Tibial nerve (tissue), 4 donors: ENCODE measurements around the gene GRK1. TPM values are rescaled to one million over a fixed set of nuclear protein-coding genes. Genes with fewer than 3 reads are reported as not detected.

Experiments used
- DNase-seq, 2 donors: peaks; one replicate each; pipeline ENCODE4 v3.0.0-alpha.2; 2019; ENCODE audit warnings: low spot score in 2 of 2
- H3K27ac ChIP-seq, 4 donors: fragments of 200-600 bp; sonication (generic) in 3 of 4; one replicate each; pipeline ENCODE4 v1.5.1; 2017 to 2019; ENCODE audit warnings: mild to moderate bottlenecking in 1 of 4
- H3K27me3 ChIP-seq, 2 donors: fragments of 200-600 bp; sonication (generic) in 1 of 2; one replicate each; pipeline versions ENCODE4 v1.5.1 to v1.6.0; 2017 to 2019
- H3K36me3 ChIP-seq, 3 donors: fragments of 200-600 bp; sonication (generic); one replicate each; pipeline ENCODE4 v1.5.1; 2018 to 2019
- H3K4me1 ChIP-seq, 4 donors: fragments of 200-600 bp; sonication (generic) in 3 of 4; one replicate each; pipeline ENCODE4 v1.5.1; 2017 to 2019
- H3K4me3 ChIP-seq, 4 donors: fragments of 200-600 bp; sonication (generic) in 3 of 4; one replicate each; pipeline ENCODE4 v1.5.1; 2017 to 2019; ENCODE audit warnings: mild to moderate bottlenecking in 1 of 4, moderate library complexity in 1 of 4
- H3K9me3 ChIP-seq, 4 donors: fragments of 200-600 bp; sonication (generic) in 3 of 4; one replicate each; pipeline ENCODE4 v1.5.1; 2017 to 2019
- EP300 ChIP-seq, 2 donors: sonication (generic); formaldehyde crosslinking; IDR thresholded peaks; one replicate each; pipeline ENCODE4 v1.6.1; 2017; ENCODE audit warnings: antibody characterized with exemption in 2 of 2, mild to moderate bottlenecking in 1 of 2
- POLR2A ChIP-seq, 2 donors: fragments of 450-650 bp; IDR thresholded peaks; one replicate each; pipeline ENCODE4 v1.6.1; 2017; ENCODE audit warnings: antibody characterized with exemption in 2 of 2, mild to moderate bottlenecking in 2 of 2, moderate library complexity in 2 of 2
- WGBS, 2 donors: methylation state at CpG; one replicate each; pipeline ENCODE4 v1.1.5; 2018; 5-methylcytosine and 5-hydroxymethylcytosine counted together
- total RNA-seq, 4 donors: library from RNA; depleted of rRNA; stranded (reverse); fragments of >200 nt; gene quantifications; one replicate each; pipeline ENCODE4 v1.1.0, GENCODE V29; 2016
- TF ChIP-seq, protein P1 (sequence below), 5 experiments: fragments of 200-600 bp in 3 of 5; fragments of 450-650 bp in 2 of 5; sonication (generic) in 3 of 5; IDR thresholded peaks; one replicate each; pipeline ENCODE4 v1.5.1; 2016 to 2019; ENCODE audit warnings: antibody characterized with exemption in 5 of 5, mild to moderate bottlenecking in 3 of 5, moderate library complexity in 2 of 5

The GRK1 gene
- total RNA-seq, 4 donors from 2014 or later, result not detected

DNA sequence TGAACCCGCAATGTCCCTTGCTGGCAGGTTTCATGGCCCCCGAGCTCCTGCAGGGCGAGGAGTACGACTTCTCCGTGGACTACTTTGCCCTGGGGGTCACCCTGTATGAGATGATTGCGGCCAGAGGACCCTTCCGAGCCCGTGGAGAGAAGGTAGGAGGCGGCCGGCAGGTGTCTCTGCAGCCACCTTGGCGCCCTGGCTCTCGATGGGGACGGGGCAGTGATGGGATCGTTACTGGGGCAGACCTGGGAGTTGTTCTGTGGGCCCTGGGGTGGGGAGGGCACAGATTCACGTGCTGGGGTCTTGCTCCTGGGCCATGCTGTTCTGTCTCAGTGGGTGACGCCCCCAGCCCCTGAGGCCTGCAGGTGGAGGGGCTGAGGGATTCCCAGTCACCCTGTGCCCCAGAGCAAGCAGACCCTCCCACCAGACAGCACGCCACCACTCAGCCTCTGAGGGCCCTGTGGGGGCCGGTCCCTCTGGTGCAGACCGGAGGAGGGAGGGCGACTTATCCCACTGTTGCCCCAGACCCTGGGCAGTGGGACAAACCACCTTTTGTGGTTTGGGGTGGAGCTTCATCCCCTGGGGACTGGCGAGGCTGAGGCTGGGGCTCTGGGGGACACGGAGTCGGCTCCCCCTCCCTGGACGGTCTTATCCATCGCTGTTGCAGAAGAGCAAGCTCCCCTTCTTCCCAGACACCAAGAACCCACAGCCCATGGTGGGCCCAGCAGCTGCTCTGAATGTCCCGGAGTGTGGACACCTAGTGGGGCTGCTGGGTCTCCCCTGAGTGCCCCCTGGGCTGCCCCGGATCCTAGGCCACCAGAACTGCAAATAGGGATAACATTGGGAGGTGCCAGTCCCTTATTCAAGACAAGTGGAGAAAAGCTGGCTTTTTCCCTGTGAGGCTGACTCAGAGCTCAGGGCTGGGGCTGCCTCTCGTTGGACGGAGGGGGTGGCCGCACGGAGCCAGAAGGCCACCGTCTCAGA lies 64.5 kb downstream of the GRK1 start:
- 75 to 83% methylated on average over 22 to 31 of the region's 32 CpGs for WGBS, 2 donors
- no peaks in the 10 kb centered on the region for H3K36me3 ChIP-seq

DNA sequence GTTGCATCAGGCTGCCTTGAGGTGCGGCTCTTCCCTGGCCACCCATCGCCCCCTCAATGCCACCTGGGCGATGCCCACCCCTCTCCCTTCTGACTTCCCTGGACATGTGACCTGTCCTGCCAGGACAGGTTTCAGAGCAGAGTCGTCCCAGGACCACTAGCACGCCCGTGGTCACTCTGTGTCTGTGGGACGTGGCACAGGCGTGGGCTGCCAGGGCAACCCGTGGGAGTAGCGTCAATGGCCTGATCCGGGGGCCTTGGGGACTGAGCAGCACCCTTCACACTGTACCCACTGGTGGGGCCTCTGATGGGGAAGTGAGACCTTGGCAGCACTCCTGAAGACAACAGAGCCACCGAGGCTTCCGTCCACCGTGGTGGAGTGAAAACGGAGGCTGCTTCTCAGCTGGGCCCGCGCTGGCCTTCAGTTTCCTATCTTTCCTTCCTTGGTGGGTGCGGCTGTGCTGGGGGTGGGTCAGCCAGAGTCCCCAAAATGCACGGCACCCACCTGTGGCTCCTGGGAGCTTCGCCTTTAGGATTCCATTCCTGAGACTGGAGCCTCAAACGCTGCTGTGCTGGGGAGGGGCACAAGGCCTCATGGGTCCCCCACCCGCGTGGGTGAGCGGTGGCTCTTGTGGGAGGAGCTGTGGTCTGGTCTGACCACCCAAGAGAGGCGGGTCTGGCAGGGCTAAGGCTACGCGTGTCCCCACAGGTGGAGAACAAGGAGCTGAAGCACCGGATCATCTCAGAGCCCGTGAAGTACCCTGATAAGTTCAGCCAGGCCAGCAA lies 65.3 kb downstream of the GRK1 start:
- Histone ChIP-seq H3K4me3 (no peak overlapping the region), H3K36me3 (no peaks in the 10 kb centered on the region), H3K9me3 (no peaks in the 10 kb centered on the region), H3K27me3 (peaks cover 0 to 43% of the 10 kb centered on the region in 2 donors), H3K4me1 (no peaks in the 10 kb centered on the region), H3K27ac (no peak overlapping the region)
- DNase-seq, result no peak
- WGBS, 2 donors, result 82 to 86% methylated on average over 15 of the region's 29 CpGs
- TF ChIP-seq, protein P1, sequence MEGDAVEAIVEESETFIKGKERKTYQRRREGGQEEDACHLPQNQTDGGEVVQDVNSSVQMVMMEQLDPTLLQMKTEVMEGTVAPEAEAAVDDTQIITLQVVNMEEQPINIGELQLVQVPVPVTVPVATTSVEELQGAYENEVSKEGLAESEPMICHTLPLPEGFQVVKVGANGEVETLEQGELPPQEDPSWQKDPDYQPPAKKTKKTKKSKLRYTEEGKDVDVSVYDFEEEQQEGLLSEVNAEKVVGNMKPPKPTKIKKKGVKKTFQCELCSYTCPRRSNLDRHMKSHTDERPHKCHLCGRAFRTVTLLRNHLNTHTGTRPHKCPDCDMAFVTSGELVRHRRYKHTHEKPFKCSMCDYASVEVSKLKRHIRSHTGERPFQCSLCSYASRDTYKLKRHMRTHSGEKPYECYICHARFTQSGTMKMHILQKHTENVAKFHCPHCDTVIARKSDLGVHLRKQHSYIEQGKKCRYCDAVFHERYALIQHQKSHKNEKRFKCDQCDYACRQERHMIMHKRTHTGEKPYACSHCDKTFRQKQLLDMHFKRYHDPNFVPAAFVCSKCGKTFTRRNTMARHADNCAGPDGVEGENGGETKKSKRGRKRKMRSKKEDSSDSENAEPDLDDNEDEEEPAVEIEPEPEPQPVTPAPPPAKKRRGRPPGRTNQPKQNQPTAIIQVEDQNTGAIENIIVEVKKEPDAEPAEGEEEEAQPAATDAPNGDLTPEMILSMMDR (IDR thresholded peaks at IDR 0.05), result no peak
- no peak for TF ChIP-seq POLR2A (IDR thresholded peaks at IDR 0.05)
- TF ChIP-seq EP300 (IDR thresholded peaks at IDR 0.05), result no peak

More for the DNA sequence above, 64.5 kb downstream of the GRK1 start:
- no peak for TF ChIP-seq POLR2A (IDR thresholded peaks at IDR 0.05)
- TF ChIP-seq EP300 (IDR thresholded peaks at IDR 0.05), result no peak
- TF ChIP-seq, protein P1 (IDR thresholded peaks at IDR 0.05), result no peak
- Histone ChIP-seq H3K4me3 (no peak overlapping the region), H3K27me3 (peaks cover 0 to 38% of the 10 kb centered on the region in 2 donors), H3K27ac (no peak overlapping the region), H3K9me3 (no peaks in the 10 kb centered on the region), H3K4me1 (peaks cover 0 to 1% (median 0%) of the 10 kb centered on the region in 4 donors)
- no peak for DNase-seq

DNA sequence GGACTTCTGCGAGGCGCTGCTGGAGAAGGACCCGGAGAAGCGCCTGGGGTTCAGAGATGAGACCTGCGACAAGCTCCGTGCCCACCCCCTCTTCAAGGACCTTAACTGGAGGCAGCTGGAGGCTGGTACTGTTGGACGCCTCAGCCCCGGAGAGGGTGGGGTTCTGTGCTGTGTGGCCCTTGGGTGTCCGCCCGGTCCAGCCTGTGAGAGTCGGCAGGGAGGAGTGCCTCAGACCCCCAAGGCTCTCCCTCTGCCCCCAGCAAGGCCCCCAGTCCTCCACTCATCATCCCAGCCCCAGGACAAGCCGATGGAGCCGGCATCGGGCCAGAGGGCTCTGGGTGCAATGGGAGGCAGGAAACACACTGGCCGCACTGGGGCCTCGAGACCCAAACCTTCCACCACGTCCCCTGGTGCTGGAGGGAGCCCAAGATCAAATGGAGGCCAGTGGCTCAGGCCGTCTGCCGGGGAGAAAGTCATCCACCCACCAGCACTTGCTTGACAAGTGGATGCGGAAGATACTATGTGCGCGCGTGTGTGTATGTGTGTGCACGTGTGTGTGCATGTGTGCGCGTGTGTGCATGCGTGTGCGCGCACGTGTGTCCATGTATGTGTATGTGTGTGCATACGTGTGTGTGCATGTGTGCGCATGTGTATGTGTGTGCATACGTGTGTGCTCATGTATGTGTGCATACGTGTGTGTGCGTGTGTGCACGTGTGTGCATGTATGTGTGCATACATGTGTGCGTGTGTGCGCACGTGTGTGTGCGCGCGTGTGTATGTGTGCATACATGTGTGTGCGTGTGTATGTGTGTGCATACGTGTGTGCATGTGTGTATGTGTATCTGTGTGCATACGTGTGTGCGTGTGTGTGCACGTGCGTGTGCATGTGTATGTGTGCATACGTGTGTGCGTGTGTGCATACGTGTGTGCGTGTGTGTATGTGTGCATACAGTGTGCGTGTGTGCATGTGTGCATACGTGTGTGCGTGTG lies 66.2 kb downstream of the GRK1 start:
- peaks cover 0 to 48% of the 10 kb centered on the region in 2 donors for H3K27me3 ChIP-seq

DNA sequence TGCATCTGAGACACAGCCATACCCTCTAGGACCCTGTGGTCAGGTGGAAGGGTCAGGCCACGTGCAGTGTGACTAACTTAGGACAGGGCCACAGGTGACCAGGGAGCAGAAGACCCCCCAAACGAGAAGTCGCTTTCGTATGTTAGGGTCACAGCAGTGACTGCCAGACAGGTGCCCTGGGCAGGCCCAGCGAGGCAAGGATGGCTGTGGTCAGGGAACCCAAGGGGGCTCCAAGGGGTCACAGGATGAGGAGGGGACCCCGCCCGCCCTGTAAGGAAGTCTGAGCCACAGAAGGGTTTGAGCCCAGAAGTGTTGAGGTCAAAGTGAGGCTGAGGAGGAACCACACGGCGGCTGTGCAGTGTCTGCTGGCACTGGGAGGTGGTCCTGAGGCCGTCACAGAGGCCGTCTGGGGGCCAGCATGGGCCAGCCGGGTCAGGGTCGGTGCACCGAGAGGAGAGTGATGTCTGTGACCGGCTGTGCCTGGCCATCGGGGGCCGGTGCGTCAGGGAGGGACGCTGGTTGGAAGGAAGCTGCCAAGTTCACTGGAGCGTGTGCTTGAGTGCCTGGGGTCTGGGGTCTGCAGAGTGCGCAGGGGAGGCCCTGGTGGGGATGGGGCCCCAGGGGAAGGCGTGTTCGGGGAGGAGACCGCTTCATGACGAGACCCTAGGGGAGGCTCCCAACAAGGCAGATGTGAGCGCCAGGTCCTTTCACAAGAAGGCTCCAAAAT lies 67.2 kb downstream of the GRK1 start:
- Histone ChIP-seq H3K4me3 (no peak overlapping the region), H3K27me3 (peaks cover 0 to 38% of the 10 kb centered on the region in 2 donors), H3K27ac (no peak overlapping the region), H3K4me1 (no peaks in the 10 kb centered on the region), H3K36me3 (no peaks in the 10 kb centered on the region), H3K9me3 (no peaks in the 10 kb centered on the region)
- WGBS, 2 donors, result 80 to 87% methylated on average over 24 to 26 of the region's 26 CpGs
- DNase-seq, result no peak
- TF ChIP-seq, protein P1 (IDR thresholded peaks at IDR 0.05), result no peak
- TF ChIP-seq POLR2A (IDR thresholded peaks at IDR 0.05), result no peak
- TF ChIP-seq EP300 (IDR thresholded peaks at IDR 0.05), result no peak

More for the DNA sequence above, 66.2 kb downstream of the GRK1 start:
- 91 to 92% methylated on average over 52 to 55 of the region's 55 CpGs for WGBS, 2 donors
- no peaks in the 10 kb centered on the region for H3K9me3 ChIP-seq
- no peaks in the 10 kb centered on the region for H3K36me3 ChIP-seq
- H3K27ac ChIP-seq, result no peak overlapping the region
- no peak for DNase-seq
- H3K4me3 ChIP-seq, result no peak overlapping the region
- no peaks in the 10 kb centered on the region for H3K4me1 ChIP-seq
- TF ChIP-seq POLR2A (IDR thresholded peaks at IDR 0.05), result no peak
- TF ChIP-seq, protein P1 (IDR thresholded peaks at IDR 0.05), result no peak
- no peak for TF ChIP-seq EP300 (IDR thresholded peaks at IDR 0.05)
